GM19023 (cell line): ENCODE results near the gene MTMR12.
"Not testable (repeated sequence)": the region's sequence is repeated elsewhere in the genome, so short reads cannot be mapped to it uniquely, and the experiment has no call there.

Source experiments
- ATAC-seq: cut with Tn5 transposase; IDR thresholded peaks from one replicate; pipeline ENCODE4 v1.9.1; 2021; ENCODE audit warnings: mild to moderate bottlenecking, moderate library complexity; ENCODE audit not compliant: unreplicated experiment

The MTMR12 gene

GRCh38 chr5:32298059-32298415 lies 14.7 kb downstream of the MTMR12 start:
- ATAC-seq: no peak

GRCh38 chr5:32297181-32298058 lies 15.3 kb downstream of the MTMR12 start:
- ATAC-seq: no peak

- not testable (repeated sequence) for ATAC-seq
These were observed 16.6 kb downstream of the MTMR12 start for GRCh38 chr5:32295966-32296772.

- no peak for ATAC-seq
These were observed 21.1 kb downstream of the MTMR12 start for GRCh38 chr5:32291591-32291990.

- ATAC-seq: peak; percentile 55
These were observed 21.8 kb downstream of the MTMR12 start for GRCh38 chr5:32290922-32291321.

- ATAC-seq: not testable (repeated sequence)
These were observed 22.2 kb downstream of the MTMR12 start for GRCh38 chr5:32290501-32290900.

GRCh38 chr5:32289986-32290385 lies 22.8 kb downstream of the MTMR12 start:
- not testable (repeated sequence) for ATAC-seq

GRCh38 chr5:32288135-32288534 lies 24.6 kb downstream of the MTMR12 start:
- ATAC-seq: not testable (repeated sequence)

- ATAC-seq: not testable (repeated sequence)
These were observed 25.2 kb downstream of the MTMR12 start for GRCh38 chr5:32287525-32287924.

- ATAC-seq: no peak
These were observed 27.1 kb downstream of the MTMR12 start for GRCh38 chr5:32285510-32286138.

GRCh38 chr5:32283539-32284377 lies 29.0 kb downstream of the MTMR12 start:
- ATAC-seq: peak; percentile 55

- ATAC-seq: no peak
These were observed 29.7 kb downstream of the MTMR12 start for GRCh38 chr5:32283061-32283460.

- no peak for ATAC-seq
These were observed 30.1 kb downstream of the MTMR12 start for GRCh38 chr5:32282633-32283032.

GRCh38 chr5:32281378-32282133 lies 31.2 kb downstream of the MTMR12 start:
- ATAC-seq: not testable (repeated sequence)

GRCh38 chr5:32280656-32281081 lies 32.1 kb downstream of the MTMR12 start:
- peak; percentile 81 for ATAC-seq

- ATAC-seq: no peak
These were observed 33.0 kb downstream of the MTMR12 start for GRCh38 chr5:32279786-32280185.

GRCh38 chr5:32279223-32279622 lies 33.5 kb downstream of the MTMR12 start:
- ATAC-seq: no peak

- no peak for ATAC-seq
These were observed 34.3 kb downstream of the MTMR12 start for GRCh38 chr5:32278406-32278805.

GRCh38 chr5:32277798-32278197 lies 34.9 kb downstream of the MTMR12 start:
- no peak for ATAC-seq
